Measurements from ENCODE around the gene TMEM204.

Gene TMEM204

DNA sequence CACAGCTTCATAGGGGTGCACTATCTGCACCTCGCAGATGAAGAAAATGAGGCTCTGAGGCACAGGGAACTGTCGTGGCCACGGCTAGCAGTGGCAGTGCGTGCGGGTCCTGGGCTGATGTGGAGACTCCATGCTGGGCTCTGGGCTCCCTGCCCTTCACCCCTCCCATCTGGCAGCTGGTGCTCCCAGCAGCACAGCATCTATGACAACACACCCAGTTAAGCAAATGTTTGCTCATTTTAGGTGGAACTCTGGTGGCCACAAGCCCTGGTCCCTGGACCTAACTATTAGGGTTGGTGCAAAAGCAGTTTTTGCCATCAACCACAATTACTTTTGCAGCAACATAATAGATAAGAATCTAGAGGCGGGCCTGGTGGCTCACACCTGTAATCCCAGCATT is 47.5 kb downstream of the TMEM204 start:
- H3K36me3 ChIP-seq (replicated peaks; ENCODE audit: low read depth, low read length) = no peaks in the 10 kb centered on the region
- H3K9ac ChIP-seq (ENCODE audit: low read length) = no peak overlapping the region
- H3K27ac ChIP-seq (ENCODE audit: low read length) = no peak overlapping the region
- H3K4me3 ChIP-seq (ENCODE audit: low read length) = no peak overlapping the region
- no peak overlapping the region for H3K4me2 ChIP-seq (ENCODE audit: low read length)
- H2AFZ ChIP-seq (ENCODE audit: low read depth, low read length) = no peak overlapping the region
- H4K20me1 ChIP-seq (ENCODE audit: insufficient read depth, low read length) = no peaks in the 10 kb centered on the region
- H3K4me1 ChIP-seq (ENCODE audit: low read length) = no peaks in the 10 kb centered on the region
- H3K27me3 ChIP-seq (ENCODE audit: low read depth, low read length) = no peaks in the 10 kb centered on the region
- H3K9me3 ChIP-seq (ENCODE audit: insufficient read depth, low read length) = no peaks in the 10 kb centered on the region
- H3K79me2 ChIP-seq (ENCODE audit: low read length) = no peaks in the 10 kb centered on the region
- TF ChIP-seq, protein P1, sequence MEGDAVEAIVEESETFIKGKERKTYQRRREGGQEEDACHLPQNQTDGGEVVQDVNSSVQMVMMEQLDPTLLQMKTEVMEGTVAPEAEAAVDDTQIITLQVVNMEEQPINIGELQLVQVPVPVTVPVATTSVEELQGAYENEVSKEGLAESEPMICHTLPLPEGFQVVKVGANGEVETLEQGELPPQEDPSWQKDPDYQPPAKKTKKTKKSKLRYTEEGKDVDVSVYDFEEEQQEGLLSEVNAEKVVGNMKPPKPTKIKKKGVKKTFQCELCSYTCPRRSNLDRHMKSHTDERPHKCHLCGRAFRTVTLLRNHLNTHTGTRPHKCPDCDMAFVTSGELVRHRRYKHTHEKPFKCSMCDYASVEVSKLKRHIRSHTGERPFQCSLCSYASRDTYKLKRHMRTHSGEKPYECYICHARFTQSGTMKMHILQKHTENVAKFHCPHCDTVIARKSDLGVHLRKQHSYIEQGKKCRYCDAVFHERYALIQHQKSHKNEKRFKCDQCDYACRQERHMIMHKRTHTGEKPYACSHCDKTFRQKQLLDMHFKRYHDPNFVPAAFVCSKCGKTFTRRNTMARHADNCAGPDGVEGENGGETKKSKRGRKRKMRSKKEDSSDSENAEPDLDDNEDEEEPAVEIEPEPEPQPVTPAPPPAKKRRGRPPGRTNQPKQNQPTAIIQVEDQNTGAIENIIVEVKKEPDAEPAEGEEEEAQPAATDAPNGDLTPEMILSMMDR (IDR thresholded peaks at IDR 0.05; ENCODE audit: low read depth, low read length) = no peak
- no peak for TF ChIP-seq EZH2phosphoT487 (IDR thresholded peaks at IDR 0.05; ENCODE audit: low read depth)

DNA sequence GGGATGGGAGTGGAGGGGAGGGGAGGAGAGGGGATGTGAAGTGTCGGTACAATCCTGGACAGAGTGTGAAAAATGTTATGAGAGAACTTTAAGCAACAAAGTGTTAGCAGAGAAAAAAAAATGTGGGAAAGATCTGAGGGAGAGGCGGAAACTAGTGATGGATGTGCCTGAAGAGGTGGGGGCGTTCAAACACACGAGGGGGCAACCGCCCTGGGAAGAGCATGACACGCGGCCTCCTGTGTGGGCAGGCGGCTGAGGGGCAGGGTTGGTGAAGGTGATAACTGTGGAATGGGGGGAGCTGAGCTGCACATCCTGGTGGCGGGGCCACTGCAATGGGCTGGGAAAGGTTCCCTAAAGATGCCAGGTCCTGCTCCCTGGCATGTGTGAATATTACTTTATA is 48.3 kb downstream of the TMEM204 start:
- Histone ChIP-seq H3K9ac (ENCODE audit: low read length) (no peak overlapping the region), H3K27me3 (ENCODE audit: low read depth, low read length) (no peaks in the 10 kb centered on the region), H3K4me3 (ENCODE audit: low read length) (no peak overlapping the region), H3K27ac (ENCODE audit: low read length) (no peak overlapping the region), H2AFZ (ENCODE audit: low read depth, low read length) (no peak overlapping the region), H4K20me1 (ENCODE audit: insufficient read depth, low read length) (no peaks in the 10 kb centered on the region), H3K36me3 (replicated peaks; ENCODE audit: low read depth, low read length) (no peaks in the 10 kb centered on the region), H3K9me3 (ENCODE audit: insufficient read depth, low read length) (no peaks in the 10 kb centered on the region), H3K79me2 (ENCODE audit: low read length) (no peaks in the 10 kb centered on the region), H3K4me1 (ENCODE audit: low read length) (no peaks in the 10 kb centered on the region), H3K4me2 (ENCODE audit: low read length) (no peak overlapping the region)
- TF ChIP-seq, protein P1 (IDR thresholded peaks at IDR 0.05; ENCODE audit: low read depth, low read length) = no peak
- TF ChIP-seq EZH2phosphoT487 (IDR thresholded peaks at IDR 0.05; ENCODE audit: low read depth) = no peak

DNA sequence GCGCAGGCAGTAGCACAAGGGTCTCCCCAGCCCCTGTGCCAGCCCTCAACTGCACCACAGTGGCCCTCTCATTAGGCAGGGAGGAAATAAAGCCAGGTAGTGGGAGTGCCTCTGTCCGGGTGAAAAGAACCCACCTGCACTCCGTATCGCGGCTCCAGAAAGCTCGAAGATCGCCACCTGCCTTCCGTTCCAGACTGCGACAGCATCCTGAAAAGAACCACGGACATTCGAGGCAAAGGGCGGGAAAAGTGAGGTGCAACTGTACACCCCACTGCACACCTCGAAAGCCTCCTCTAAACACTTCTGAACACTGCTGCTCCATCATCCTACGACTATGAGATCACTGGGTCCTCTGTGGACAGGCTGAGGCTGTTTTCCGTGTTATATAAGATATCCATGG is 49.7 kb downstream of the TMEM204 start:
- H2AFZ ChIP-seq (ENCODE audit: low read depth, low read length) = no peak overlapping the region
- H3K27ac ChIP-seq (ENCODE audit: low read length) = no peak overlapping the region
- H4K20me1 ChIP-seq (ENCODE audit: insufficient read depth, low read length) = no peaks in the 10 kb centered on the region
- H3K4me3 ChIP-seq (ENCODE audit: low read length) = no peak overlapping the region
- H3K9ac ChIP-seq (ENCODE audit: low read length) = no peak overlapping the region
- TF ChIP-seq, protein P1 (IDR thresholded peaks at IDR 0.05; ENCODE audit: low read depth, low read length) = no peak
- TF ChIP-seq EZH2phosphoT487 (IDR thresholded peaks at IDR 0.05; ENCODE audit: low read depth) = no peak
- no peaks in the 10 kb centered on the region for H3K79me2 ChIP-seq (ENCODE audit: low read length)
- no peak overlapping the region for H3K4me2 ChIP-seq (ENCODE audit: low read length)
- H3K27me3 ChIP-seq (ENCODE audit: low read depth, low read length) = no peaks in the 10 kb centered on the region
- H3K36me3 ChIP-seq (replicated peaks; ENCODE audit: low read depth, low read length) = no peaks in the 10 kb centered on the region
- no peaks in the 10 kb centered on the region for H3K9me3 ChIP-seq (ENCODE audit: insufficient read depth, low read length)
- no peaks in the 10 kb centered on the region for H3K4me1 ChIP-seq (ENCODE audit: low read length)

DNA sequence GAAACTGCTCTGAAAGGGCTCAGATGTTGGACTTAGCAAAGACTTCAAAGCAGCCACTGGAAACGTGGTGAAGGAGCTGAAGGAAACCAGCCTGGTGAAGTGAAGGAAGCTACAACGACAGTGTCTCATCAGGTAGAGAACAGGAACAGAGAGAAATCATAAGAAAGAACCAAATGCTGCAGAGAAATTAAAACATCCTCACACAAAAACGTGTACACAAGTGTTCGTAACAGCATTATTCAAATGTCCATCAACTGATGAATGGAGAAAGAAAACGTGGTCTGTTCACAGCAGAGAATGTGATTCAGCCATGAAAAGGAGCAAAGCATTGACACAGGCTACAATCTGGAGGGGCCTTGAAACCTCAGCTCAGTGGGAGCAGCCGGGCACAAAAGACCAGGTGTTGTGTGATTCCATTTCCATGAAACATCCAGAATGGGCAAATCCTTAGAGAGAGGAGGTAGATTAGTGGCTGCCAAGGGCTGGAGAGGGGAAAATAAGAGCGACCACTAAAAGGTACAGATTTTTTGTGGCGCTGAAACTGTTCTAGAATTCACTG is 51.5 kb downstream of the TMEM204 start:
- H2AFZ ChIP-seq (ENCODE audit: low read depth, low read length) = no peak overlapping the region
- no peak overlapping the region for H3K27ac ChIP-seq (ENCODE audit: low read length)
- no peak overlapping the region for H3K4me3 ChIP-seq (ENCODE audit: low read length)
- no peaks in the 10 kb centered on the region for H3K4me1 ChIP-seq (ENCODE audit: low read length)
- H4K20me1 ChIP-seq (ENCODE audit: insufficient read depth, low read length) = no peaks in the 10 kb centered on the region
- no peaks in the 10 kb centered on the region for H3K9me3 ChIP-seq (ENCODE audit: insufficient read depth, low read length)
- no peaks in the 10 kb centered on the region for H3K27me3 ChIP-seq (ENCODE audit: low read depth, low read length)
- no peak overlapping the region for H3K4me2 ChIP-seq (ENCODE audit: low read length)
- no peak overlapping the region for H3K9ac ChIP-seq (ENCODE audit: low read length)
- TF ChIP-seq, protein P1 (IDR thresholded peaks at IDR 0.05; ENCODE audit: low read depth, low read length) = no peak
- TF ChIP-seq EZH2phosphoT487 (IDR thresholded peaks at IDR 0.05; ENCODE audit: low read depth) = no peak
- H3K36me3 ChIP-seq (replicated peaks; ENCODE audit: low read depth, low read length) = no peaks in the 10 kb centered on the region
- H3K79me2 ChIP-seq (ENCODE audit: low read length) = no peaks in the 10 kb centered on the region
